Measurements from ENCODE around the gene HSPA1B.
"Not testable (repeated sequence)": the region's sequence is repeated elsewhere in the genome, so short reads cannot be mapped to it uniquely, and the experiment has no call there.

HSPA1B gene

DNA sequence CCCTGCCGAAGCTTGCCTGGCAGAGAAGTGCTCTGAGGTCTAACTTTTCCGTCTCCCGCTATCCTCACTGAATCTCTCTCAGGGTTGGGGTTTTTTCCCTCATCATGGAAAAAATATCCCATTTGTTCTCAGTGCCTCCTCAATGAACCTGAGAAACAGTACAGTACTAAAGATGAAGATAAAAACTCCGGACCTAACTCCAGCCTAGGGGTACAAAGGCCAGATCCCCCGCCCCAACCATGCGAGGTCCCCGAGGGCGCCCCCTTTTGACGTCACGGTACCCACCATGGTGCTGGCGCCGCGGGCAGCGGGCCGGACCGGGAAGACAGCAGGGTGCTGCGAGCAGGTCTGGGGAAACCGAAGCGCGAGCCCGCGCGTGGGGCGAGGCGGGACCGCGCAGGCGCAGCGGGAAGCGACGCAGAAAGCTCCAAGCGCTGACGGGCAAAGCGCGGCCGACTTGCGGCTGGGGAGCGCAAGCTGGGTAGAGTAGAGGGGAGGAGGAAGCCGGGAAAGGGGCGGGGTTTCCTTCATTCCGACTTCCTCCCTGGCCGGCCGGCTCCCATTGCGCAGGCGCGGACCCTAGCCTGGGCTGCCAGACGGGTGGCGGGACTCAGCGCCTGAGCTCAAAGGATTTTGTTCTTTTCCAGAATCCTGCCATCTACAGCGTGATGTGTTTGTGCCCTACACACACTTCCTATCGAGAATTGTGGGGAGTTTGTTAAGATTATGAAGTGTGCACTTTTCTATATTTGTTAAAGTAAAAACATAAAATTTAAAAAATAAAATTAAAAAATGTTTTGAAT, 20.9 kb upstream of the HSPA1B start, which contains the start of gene LSM2 (continued):
- TF ChIP-seq, protein P1, sequence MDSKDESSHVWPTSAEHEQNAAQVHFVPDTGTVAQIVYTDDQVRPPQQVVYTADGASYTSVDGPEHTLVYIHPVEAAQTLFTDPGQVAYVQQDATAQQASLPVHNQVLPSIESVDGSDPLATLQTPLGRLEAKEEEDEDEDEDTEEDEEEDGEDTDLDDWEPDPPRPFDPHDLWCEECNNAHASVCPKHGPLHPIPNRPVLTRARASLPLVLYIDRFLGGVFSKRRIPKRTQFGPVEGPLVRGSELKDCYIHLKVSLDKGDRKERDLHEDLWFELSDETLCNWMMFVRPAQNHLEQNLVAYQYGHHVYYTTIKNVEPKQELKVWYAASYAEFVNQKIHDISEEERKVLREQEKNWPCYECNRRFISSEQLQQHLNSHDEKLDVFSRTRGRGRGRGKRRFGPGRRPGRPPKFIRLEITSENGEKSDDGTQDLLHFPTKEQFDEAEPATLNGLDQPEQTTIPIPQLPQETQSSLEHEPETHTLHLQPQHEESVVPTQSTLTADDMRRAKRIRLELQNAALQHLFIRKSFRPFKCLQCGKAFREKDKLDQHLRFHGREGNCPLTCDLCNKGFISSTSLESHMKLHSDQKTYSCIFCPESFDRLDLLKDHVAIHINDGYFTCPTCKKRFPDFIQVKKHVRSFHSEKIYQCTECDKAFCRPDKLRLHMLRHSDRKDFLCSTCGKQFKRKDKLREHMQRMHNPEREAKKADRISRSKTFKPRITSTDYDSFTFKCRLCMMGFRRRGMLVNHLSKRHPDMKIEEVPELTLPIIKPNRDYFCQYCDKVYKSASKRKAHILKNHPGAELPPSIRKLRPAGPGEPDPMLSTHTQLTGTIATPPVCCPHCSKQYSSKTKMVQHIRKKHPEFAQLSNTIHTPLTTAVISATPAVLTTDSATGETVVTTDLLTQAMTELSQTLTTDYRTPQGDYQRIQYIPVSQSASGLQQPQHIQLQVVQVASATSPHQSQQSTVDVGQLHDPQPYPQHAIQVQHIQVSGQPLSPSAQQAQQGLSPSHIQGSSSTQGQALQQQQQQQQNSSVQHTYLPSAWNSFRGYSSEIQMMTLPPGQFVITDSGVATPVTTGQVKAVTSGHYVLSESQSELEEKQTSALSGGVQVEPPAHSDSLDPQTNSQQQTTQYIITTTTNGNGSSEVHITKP (tag by site-specific recombination; IDR thresholded peaks at IDR 0.05) = peak; percentile 77
- TF ChIP-seq, protein P2, sequence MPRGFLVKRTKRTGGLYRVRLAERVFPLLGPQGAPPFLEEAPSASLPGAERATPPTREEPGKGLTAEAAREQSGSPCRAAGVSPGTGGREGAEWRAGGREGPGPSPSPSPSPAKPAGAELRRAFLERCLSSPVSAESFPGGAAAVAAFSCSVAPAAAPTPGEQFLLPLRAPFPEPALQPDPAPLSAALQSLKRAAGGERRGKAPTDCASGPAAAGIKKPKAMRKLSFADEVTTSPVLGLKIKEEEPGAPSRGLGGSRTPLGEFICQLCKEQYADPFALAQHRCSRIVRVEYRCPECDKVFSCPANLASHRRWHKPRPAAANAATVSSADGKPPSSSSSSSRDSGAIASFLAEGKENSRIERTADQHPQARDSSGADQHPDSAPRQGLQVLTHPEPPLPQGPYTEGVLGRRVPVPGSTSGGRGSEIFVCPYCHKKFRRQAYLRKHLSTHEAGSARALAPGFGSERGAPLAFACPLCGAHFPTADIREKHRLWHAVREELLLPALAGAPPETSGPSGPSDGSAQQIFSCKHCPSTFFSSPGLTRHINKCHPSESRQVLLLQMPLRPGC (tag by site-specific recombination; IDR thresholded peaks at IDR 0.05) = peak; percentile 31; the same call in 1 of the 2 replicates
- TF ChIP-seq, protein P3, sequence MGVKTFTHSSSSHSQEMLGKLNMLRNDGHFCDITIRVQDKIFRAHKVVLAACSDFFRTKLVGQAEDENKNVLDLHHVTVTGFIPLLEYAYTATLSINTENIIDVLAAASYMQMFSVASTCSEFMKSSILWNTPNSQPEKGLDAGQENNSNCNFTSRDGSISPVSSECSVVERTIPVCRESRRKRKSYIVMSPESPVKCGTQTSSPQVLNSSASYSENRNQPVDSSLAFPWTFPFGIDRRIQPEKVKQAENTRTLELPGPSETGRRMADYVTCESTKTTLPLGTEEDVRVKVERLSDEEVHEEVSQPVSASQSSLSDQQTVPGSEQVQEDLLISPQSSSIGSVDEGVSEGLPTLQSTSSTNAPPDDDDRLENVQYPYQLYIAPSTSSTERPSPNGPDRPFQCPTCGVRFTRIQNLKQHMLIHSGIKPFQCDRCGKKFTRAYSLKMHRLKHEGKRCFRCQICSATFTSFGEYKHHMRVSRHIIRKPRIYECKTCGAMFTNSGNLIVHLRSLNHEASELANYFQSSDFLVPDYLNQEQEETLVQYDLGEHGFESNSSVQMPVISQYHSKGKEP (tag by site-specific recombination; IDR thresholded peaks at IDR 0.05) = no peak
- TF ChIP-seq ZNF311 (tag by site-specific recombination; IDR thresholded peaks at IDR 0.05; ENCODE audit: borderline replicate concordance) = no peak
- peak; percentile 92 for TF ChIP-seq ZBTB21 (tag by site-specific recombination; IDR thresholded peaks at IDR 0.05)
- TF ChIP-seq ZXDB (tag by site-specific recombination; IDR thresholded peaks at IDR 0.05) = peak; percentile 80
- no peak for TF ChIP-seq ZNF23 (tag by site-specific recombination; IDR thresholded peaks at IDR 0.05; ENCODE audit: borderline replicate concordance)
- TF ChIP-seq, protein P4, sequence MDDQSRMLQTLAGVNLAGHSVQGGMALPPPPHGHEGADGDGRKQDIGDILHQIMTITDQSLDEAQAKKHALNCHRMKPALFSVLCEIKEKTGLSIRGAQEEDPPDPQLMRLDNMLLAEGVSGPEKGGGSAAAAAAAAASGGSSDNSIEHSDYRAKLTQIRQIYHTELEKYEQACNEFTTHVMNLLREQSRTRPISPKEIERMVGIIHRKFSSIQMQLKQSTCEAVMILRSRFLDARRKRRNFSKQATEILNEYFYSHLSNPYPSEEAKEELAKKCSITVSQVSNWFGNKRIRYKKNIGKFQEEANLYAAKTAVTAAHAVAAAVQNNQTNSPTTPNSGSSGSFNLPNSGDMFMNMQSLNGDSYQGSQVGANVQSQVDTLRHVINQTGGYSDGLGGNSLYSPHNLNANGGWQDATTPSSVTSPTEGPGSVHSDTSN (CRISPR knock-in tag; IDR thresholded peaks at IDR 0.05) = 0 out of 2 replicates have a peak, but pooled peaks have one; percentile 34
- no peak for TF ChIP-seq ZSCAN23 (tag by site-specific recombination; IDR thresholded peaks at IDR 0.05)
- TF ChIP-seq ZNF223 (tag by site-specific recombination; IDR thresholded peaks at IDR 0.05) = no peak
- no peak for TF ChIP-seq ZNF266 (tag by site-specific recombination; IDR thresholded peaks at IDR 0.05; ENCODE audit: low read depth)
- peak; percentile 78 for TF ChIP-seq ZNF561 (tag by site-specific recombination; IDR thresholded peaks at IDR 0.05; ENCODE audit: borderline replicate concordance)
- TF ChIP-seq ZNF394 (tag by site-specific recombination; IDR thresholded peaks at IDR 0.05; ENCODE audit: borderline replicate concordance) = peak; percentile 53; the same call in 1 of the 2 replicates
- TF ChIP-seq ZFP37 (tag by site-specific recombination; IDR thresholded peaks at IDR 0.05) = peak; percentile 76
- TF ChIP-seq ZNF544 (tag by site-specific recombination; IDR thresholded peaks at IDR 0.05) = no peak
- TF ChIP-seq ZNF776 (tag by site-specific recombination; IDR thresholded peaks at IDR 0.05; ENCODE audit: borderline replicate concordance) = no peak
- no peak for TF ChIP-seq ZNF571 (tag by site-specific recombination; IDR thresholded peaks at IDR 0.05)
- TF ChIP-seq ZNF202 (tag by site-specific recombination; IDR thresholded peaks at IDR 0.05; ENCODE audit: borderline replicate concordance) = no peak
- TF ChIP-seq, protein P5, sequence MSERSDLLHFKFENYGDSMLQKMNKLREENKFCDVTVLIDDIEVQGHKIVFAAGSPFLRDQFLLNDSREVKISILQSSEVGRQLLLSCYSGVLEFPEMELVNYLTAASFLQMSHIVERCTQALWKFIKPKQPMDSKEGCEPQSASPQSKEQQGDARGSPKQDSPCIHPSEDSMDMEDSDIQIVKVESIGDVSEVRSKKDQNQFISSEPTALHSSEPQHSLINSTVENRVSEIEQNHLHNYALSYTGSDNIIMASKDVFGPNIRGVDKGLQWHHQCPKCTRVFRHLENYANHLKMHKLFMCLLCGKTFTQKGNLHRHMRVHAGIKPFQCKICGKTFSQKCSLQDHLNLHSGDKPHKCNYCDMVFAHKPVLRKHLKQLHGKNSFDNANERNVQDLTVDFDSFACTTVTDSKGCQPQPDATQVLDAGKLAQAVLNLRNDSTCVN (tag by site-specific recombination; optimal IDR thresholded peaks at IDR 0.05) = peak; percentile 99
- 0 out of 2 replicates have a peak, but pooled peaks have one; percentile 32 for TF ChIP-seq KLF16 (tag by site-specific recombination; IDR thresholded peaks at IDR 0.05)
- TF ChIP-seq KLF9 (tag by site-specific recombination; IDR thresholded peaks at IDR 0.05; ENCODE audit: low read depth) = peak; percentile 39; the same call in 1 of the 2 replicates
- no peak for TF ChIP-seq TCF7L2 (IDR thresholded peaks at IDR 0.05; ENCODE audit: borderline replicate concordance, low read depth, low read length)
- no peak for TF ChIP-seq ZNF302 (tag by site-specific recombination; IDR thresholded peaks at IDR 0.05; ENCODE audit: low read depth)
- TF ChIP-seq ZNF324 (tag by site-specific recombination; IDR thresholded peaks at IDR 0.05) = 0 out of 2 replicates have a peak, but pooled peaks have one; percentile 42
- no peak for TF ChIP-seq ZNF274 (IDR thresholded peaks at IDR 0.05; ENCODE audit: low read length)
- TF ChIP-seq ZNF274 (tag by site-specific recombination; IDR thresholded peaks at IDR 0.05; ENCODE audit: borderline replicate concordance) = no peak

DNA sequence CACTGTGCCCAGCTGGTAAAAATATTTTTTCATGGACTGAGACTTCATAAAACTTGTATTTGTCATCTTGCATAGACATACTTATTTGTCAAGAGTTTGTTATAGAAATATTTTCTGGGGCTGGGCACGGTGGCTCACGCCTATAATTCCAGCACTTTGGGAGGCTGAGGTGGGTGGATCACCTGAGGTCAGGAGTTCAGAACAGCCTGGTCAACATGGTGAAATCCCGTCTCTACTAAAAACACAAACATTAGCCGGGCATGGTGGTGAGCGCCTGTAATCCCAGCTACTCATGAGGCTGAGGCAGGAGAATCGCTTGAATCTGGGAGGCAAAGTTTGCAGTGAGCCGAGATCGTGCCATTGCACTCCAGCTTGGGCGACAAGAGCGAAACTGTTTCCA, 18.9 kb upstream of the HSPA1B start:
- H3K4me3 ChIP-seq (ENCODE audit: low read depth, low read length); H3K27ac ChIP-seq (ENCODE audit: extremely low read depth, low read depth, low read length); H3K9me3 ChIP-seq (ENCODE audit: control insufficient read depth, insufficient read depth, low read depth, low read length); H3K4me1 ChIP-seq (ENCODE audit: control insufficient read depth, insufficient read depth, low read length): not testable (repeated sequence)
- ChIA-PET POLR2A (interaction anchor here (1.1 to 4.4 kb wide), 3 partner anchors 18 to 148 kb away, joined by 3 to 187 read pairs (median 93); partner anchors contain the start of genes C6orf47 and HSPA1B), CTCF (interaction anchor here (0.6 to 5.0 kb wide), 3 partner anchors 12 to 72 kb away, joined by 5 to 55 read pairs (median 10); partner anchors contain the start of gene VARS1)
- H3K36me3 ChIP-seq (ENCODE audit: control insufficient read depth in 2 of 2, insufficient read depth in 1 of 2, low read length in 2 of 2) = peaks cover 10% of the 10 kb centered on the region in 2 experiments; a peak in 2 of 3 replicates
